Stimulated activated naive B cell treated with anti-CD40 and anti-IgM and Interleukin-4, amounts not matched to agents 10 μg/mL and 1 μg/mL and 100 μg/mL, for 72 hours (primary cell): ENCODE data around the gene PNPO.
"Not testable (repeated sequence)": the region's sequence is repeated elsewhere in the genome, so short reads cannot be mapped to it uniquely, and the experiment has no call there.

Experiments used
- ATAC-seq, 2 donors: fragments of 150-1000 bp; cut with Tn5 transposase; replicated peaks; 2 replicates each; pipeline ENCODE4 v1.10.0; 2021; ENCODE audit warnings: moderate library complexity in 1 of 2
- DNase-seq: peaks from one replicate; pipeline ENCODE4 v3.0.0; 2021
- H3K27ac Mint-ChIP-seq: one replicate; pipeline ENCODE4 v1.8.0; 2022; ENCODE audit warnings: mild to moderate bottlenecking, mixed read lengths
- H3K27me3 Mint-ChIP-seq, 2 donors: one replicate each; pipeline ENCODE4 v1.8.0; 2022; ENCODE audit warnings: mixed read lengths in 2 of 2
- H3K36me3 Mint-ChIP-seq, 2 donors: one replicate each; pipeline ENCODE4 v1.8.0; 2022; ENCODE audit warnings: mixed read lengths in 2 of 2, mild to moderate bottlenecking in 1 of 2
- H3K4me1 Mint-ChIP-seq, 2 donors: one replicate each; pipeline ENCODE4 v1.8.0; 2022; ENCODE audit warnings: mixed read lengths in 2 of 2, mild to moderate bottlenecking in 1 of 2
- H3K4me3 Mint-ChIP-seq, 2 donors: one replicate each; pipeline ENCODE4 v1.8.0; 2022; ENCODE audit warnings: mild to moderate bottlenecking in 2 of 2, mixed read lengths in 2 of 2, moderate library complexity in 1 of 2
- H3K9me3 Mint-ChIP-seq, 2 donors: one replicate each; pipeline ENCODE4 v1.8.0; 2022; ENCODE audit warnings: mixed read lengths in 2 of 2, mild to moderate bottlenecking in 1 of 2

The PNPO gene

DNA sequence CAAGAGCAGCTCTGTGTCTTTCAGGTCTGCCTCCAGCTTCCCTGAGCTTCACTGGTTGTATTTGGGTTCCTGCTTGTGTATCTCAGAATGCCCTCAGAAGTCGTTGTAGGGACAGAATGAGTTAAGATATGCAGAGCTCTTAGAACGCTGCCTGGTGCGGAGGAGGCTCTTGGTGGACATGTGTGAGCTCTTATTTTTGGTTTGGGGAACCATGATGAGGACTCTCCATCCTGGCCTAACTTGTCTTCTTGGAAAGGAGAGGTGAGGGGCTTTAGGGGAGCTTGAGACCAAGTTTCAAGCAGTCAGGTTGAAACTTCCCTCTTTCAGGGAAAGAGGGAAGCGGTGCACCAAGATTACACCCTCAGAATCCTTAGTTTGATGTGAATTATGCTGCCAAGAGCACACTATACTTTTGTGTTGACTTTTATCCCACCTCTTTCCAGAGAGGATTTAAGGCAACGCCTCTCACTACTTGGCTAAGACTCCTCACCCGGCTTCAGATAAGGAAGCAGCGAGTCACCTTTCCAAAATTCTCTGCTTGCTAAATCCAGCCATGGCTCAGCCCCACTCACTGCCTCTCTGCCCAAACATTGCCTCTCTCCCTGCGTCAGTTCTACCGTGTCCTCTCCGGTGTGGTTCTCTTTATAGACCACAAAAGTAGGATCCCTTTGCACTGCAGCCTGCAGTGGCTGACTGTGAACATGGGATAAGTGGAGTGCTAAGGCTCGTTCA lies 42.3 kb downstream of the PNPO start:
- H3K9me3 Mint-ChIP-seq, result no peaks in the 10 kb centered on the region
- H3K27me3 Mint-ChIP-seq, result no peaks in the 10 kb centered on the region
- DNase-seq (no peak), ATAC-seq (no peak)
- H3K27ac Mint-ChIP-seq, result no peak overlapping the region
- H3K4me1 Mint-ChIP-seq, result peaks cover 0 to 8% of the 10 kb centered on the region in 2 donors
- peaks cover 43 to 44% of the 10 kb centered on the region in 2 donors for H3K36me3 Mint-ChIP-seq
- H3K4me3 Mint-ChIP-seq, result no peak overlapping the region

GRCh38 chr17:47986520-47986919 lies 45.1 kb downstream of the PNPO start:
- H3K36me3 Mint-ChIP-seq, result peaks cover 22 to 23% of the 10 kb centered on the region in 2 donors
- peaks cover 0 to 8% of the 10 kb centered on the region in 2 donors for H3K27me3 Mint-ChIP-seq
- no peak for ATAC-seq
- no peak overlapping the region for H3K27ac Mint-ChIP-seq
- no peak for DNase-seq
- no peak overlapping the region for H3K4me3 Mint-ChIP-seq
- no peaks in the 10 kb centered on the region for H3K9me3 Mint-ChIP-seq
- H3K4me1 Mint-ChIP-seq, result peaks cover 0 to 7% of the 10 kb centered on the region in 2 donors

GRCh38 chr17:47987240-47987835 lies 46.0 kb downstream of the PNPO start:
- Mint-ChIP-seq H3K4me3 (no peak overlapping the region), H3K27me3 (peaks cover 0 to 8% of the 10 kb centered on the region in 2 donors), H3K4me1 (peaks cover 0 to 7% of the 10 kb centered on the region in 2 donors), H3K27ac (no peak overlapping the region), H3K9me3 (no peaks in the 10 kb centered on the region), H3K36me3 (peaks cover 21 to 22% of the 10 kb centered on the region in 2 donors)
- ATAC-seq (no peak), DNase-seq (no peak)

DNA sequence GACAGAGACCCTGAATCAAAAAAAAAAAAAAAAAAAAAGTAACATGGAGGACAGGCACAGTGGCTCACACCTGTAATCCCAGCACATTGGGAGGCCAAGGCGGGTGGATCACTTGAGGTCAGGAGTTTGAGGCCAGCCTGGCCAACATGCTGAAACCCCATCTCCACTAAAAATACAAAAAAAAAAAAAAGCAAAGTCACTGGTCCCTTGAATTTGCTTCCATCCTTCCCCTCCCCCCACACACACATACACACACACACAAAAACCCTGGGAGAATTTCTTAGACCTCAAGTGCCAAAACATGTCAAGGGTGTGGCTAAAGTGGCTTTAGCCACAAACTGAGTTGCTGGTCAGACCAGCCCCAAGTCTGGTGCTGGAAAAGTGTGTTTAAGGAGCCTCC lies 47.1 kb downstream of the PNPO start:
- DNase-seq, H3K27ac Mint-ChIP-seq, H3K4me3 Mint-ChIP-seq, H3K4me1 Mint-ChIP-seq, H3K9me3 Mint-ChIP-seq, H3K27me3 Mint-ChIP-seq, ATAC-seq: not testable (repeated sequence)
- H3K36me3 Mint-ChIP-seq, result peaks cover 14 to 15% of the 10 kb centered on the region in 2 donors

DNA sequence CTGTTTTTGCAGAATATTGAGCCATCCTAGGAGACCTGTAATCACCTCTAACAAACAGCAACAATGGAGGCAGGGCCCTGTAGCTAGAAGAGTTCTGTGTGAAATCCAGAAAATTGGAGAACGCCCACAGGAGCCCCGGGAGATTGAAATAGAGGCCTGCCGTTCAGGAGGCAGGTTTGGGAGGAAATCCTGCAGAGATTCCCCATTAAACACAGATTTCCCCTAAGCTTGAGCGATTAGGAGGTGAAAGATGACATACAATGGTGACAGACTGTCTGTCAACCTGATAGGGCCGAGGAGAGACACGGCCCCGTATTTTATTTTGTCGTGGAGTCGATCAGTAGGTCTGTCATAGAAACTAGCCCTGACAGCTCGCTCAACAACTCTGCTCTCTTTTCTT lies 47.8 kb downstream of the PNPO start:
- no peak for ATAC-seq
- H3K27me3 Mint-ChIP-seq, result peaks cover 5 to 8% of the 10 kb centered on the region in 2 donors
- H3K4me3 Mint-ChIP-seq, result no peak overlapping the region
- no peak for DNase-seq
- no peaks in the 10 kb centered on the region for H3K4me1 Mint-ChIP-seq
- H3K27ac Mint-ChIP-seq, result no peak overlapping the region
- H3K36me3 Mint-ChIP-seq, result peaks cover 9 to 13% of the 10 kb centered on the region in 2 donors
- no peaks in the 10 kb centered on the region for H3K9me3 Mint-ChIP-seq

- Mint-ChIP-seq H3K9me3 (no peaks in the 10 kb centered on the region), H3K27me3 (peaks cover 8 to 9% of the 10 kb centered on the region in 2 donors), H3K36me3 (peaks cover 9 to 13% of the 10 kb centered on the region in 2 donors), H3K27ac (no peak overlapping the region), H3K4me1 (no peaks in the 10 kb centered on the region), H3K4me3 (no peak overlapping the region)
- no peak for DNase-seq
- no peak for ATAC-seq
These were observed 48.3 kb downstream of the PNPO start for GRCh38 chr17:47989700-47990099.

GRCh38 chr17:47990962-47991731 lies 49.8 kb downstream of the PNPO start:
- no peaks in the 10 kb centered on the region for H3K4me1 Mint-ChIP-seq
- no peak for ATAC-seq
- H3K27ac Mint-ChIP-seq, result no peak overlapping the region
- DNase-seq, result no peak
- H3K4me3 Mint-ChIP-seq, result no peak overlapping the region
- no peaks in the 10 kb centered on the region for H3K9me3 Mint-ChIP-seq
- H3K27me3 Mint-ChIP-seq, result peaks cover 13 to 15% of the 10 kb centered on the region in 2 donors
- H3K36me3 Mint-ChIP-seq, result peaks cover 3 to 5% of the 10 kb centered on the region in 2 donors

DNA sequence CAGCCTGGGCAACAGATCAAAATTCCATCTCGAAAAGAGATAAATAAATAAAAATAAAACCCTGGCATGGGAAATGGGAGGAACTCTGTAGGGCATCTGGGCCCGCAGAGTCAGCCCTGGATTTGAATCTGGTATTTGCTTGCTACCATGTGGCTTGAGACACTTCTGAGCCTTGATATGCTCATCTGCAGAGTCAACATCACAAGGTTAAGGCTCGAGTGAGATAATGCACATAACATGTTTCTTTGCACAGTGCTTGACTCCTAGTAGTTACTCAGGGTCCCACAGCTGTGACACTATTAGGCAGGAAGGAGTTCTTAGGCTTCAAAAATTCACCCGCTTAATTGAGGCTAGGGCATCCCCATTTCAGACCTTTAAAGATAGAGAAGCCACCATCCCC lies 50.8 kb downstream of the PNPO start:
- Mint-ChIP-seq H3K36me3 (peaks cover 0 to 1% of the 10 kb centered on the region in 2 donors), H3K4me1 (no peaks in the 10 kb centered on the region), H3K27ac (no peak overlapping the region), H3K9me3 (no peaks in the 10 kb centered on the region), H3K4me3 (no peak overlapping the region), H3K27me3 (peaks cover 19 to 21% of the 10 kb centered on the region in 2 donors)
- DNase-seq, result no peak
- ATAC-seq, result no peak

DNA sequence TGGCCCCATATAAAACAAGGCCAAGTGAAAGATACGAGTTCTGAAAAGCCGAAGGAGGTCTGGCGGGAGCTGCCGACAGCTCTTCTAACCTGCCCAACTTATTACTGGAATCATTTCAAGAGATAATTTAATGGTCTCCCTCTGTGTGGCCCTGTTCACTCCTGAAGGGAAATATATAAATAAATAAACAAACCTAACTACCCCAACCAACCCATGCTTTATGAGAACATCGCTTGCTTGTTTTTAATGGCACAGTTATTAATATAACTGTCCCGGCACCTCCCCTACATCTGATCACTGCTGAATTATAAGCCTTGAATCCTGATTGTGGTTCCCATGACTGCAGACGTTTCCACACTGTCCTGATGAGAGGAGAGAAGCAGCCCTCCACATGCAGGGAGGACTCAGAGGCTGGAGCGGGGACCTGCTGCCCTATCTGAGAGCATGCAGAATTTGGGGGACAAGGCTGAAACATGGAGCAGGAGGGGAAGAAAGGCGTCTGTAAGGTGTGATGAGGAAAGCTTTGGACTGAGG lies 51.7 kb downstream of the PNPO start:
- peaks cover 27% of the 10 kb centered on the region in 2 donors for H3K27me3 Mint-ChIP-seq
- no peaks in the 10 kb centered on the region for H3K4me1 Mint-ChIP-seq
- no peaks in the 10 kb centered on the region for H3K9me3 Mint-ChIP-seq
- ATAC-seq, result no peak
- no peak overlapping the region for H3K4me3 Mint-ChIP-seq
- H3K36me3 Mint-ChIP-seq, result no peaks in the 10 kb centered on the region
- no peak for DNase-seq
- H3K27ac Mint-ChIP-seq, result no peak overlapping the region

GRCh38 chr17:47993964-47994363 lies 52.6 kb downstream of the PNPO start:
- no peaks in the 10 kb centered on the region for H3K9me3 Mint-ChIP-seq
- DNase-seq (no peak), ATAC-seq (no peak)
- H3K27me3 Mint-ChIP-seq, result peaks cover 27% of the 10 kb centered on the region in 2 donors
- H3K4me3 Mint-ChIP-seq, result no peak overlapping the region
- no peak overlapping the region for H3K27ac Mint-ChIP-seq
- H3K36me3 Mint-ChIP-seq, result no peaks in the 10 kb centered on the region
- no peaks in the 10 kb centered on the region for H3K4me1 Mint-ChIP-seq

- Mint-ChIP-seq H3K4me3 (no peak overlapping the region), H3K27ac (no peak overlapping the region), H3K27me3 (peaks cover 23 to 27% of the 10 kb centered on the region in 2 donors), H3K36me3 (no peaks in the 10 kb centered on the region), H3K9me3 (no peaks in the 10 kb centered on the region), H3K4me1 (peaks cover 0 to 1% of the 10 kb centered on the region in 2 donors)
- no peak for ATAC-seq
- no peak for DNase-seq
These were observed 53.4 kb downstream of the PNPO start for GRCh38 chr17:47994724-47995123.

- Mint-ChIP-seq H3K27me3 (peaks cover 27% of the 10 kb centered on the region in 2 donors), H3K36me3 (no peaks in the 10 kb centered on the region), H3K27ac (no peak overlapping the region), H3K4me1 (peaks cover 0 to 3% of the 10 kb centered on the region in 2 donors), H3K4me3 (no peak overlapping the region), H3K9me3 (no peaks in the 10 kb centered on the region)
- DNase-seq (no peak), ATAC-seq (no peak)
These were observed 54.0 kb downstream of the PNPO start for GRCh38 chr17:47995241-47995935.

DNA sequence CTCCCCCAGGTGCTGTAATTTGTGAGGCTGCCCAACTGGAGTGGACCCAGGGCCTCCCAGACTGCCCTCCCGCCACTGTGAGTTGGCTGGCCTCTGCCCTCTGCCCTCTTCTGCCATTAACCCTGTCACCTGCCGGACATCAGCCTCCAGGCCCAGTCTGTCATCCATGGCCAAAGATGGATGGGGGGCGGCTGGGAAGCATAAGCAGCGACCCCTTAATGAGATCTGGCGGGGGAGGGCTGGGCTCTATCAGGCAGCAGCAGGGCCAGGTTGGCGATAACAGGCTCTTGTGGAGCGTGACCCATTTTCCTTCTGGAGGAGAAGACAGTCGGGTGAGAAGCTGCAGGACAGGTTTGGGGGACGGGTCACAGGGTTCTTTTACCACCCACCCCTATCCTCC lies 54.8 kb downstream of the PNPO start:
- H3K27me3 Mint-ChIP-seq, result peaks cover 27% of the 10 kb centered on the region in 2 donors
- H3K27ac Mint-ChIP-seq, result no peak overlapping the region
- H3K36me3 Mint-ChIP-seq, result no peaks in the 10 kb centered on the region
- H3K4me1 Mint-ChIP-seq, result peaks cover 0 to 3% of the 10 kb centered on the region in 2 donors
- no peak for DNase-seq
- ATAC-seq, result no peak
- no peak overlapping the region for H3K4me3 Mint-ChIP-seq
- no peaks in the 10 kb centered on the region for H3K9me3 Mint-ChIP-seq

GRCh38 chr17:47997586-47997985 lies 56.2 kb downstream of the PNPO start:
- no peaks in the 10 kb centered on the region for H3K9me3 Mint-ChIP-seq
- H3K27me3 Mint-ChIP-seq, result peaks cover 27% of the 10 kb centered on the region in 2 donors
- ATAC-seq, result no peak
- H3K27ac Mint-ChIP-seq, result no peak overlapping the region
- DNase-seq, result no peak
- no peaks in the 10 kb centered on the region for H3K36me3 Mint-ChIP-seq
- H3K4me3 Mint-ChIP-seq, result no peak overlapping the region
- peaks cover 4 to 10% of the 10 kb centered on the region in 2 donors for H3K4me1 Mint-ChIP-seq
